Islet of Langerhans (tissue), 1 donor: Measurements from ENCODE around the gene UCK2.
A peak's percentile ranks its signal among the peaks of the same experiment; 100 is the strongest.
"Not testable (repeated sequence)": the region's sequence is repeated elsewhere in the genome, so short reads cannot be mapped to it uniquely, and the experiment has no call there.

Experiments used
- FAIRE-seq: peaks from one replicate; lab custom pipeline; 2011; peaks lifted over from hg19 to GRCh38; lab: Jason Lieb, UNC

The UCK2 gene

GRCh38 chr1:165827268-165828102 is at the start of gene UCK2:
Gene UCK2 (plus strand): TSS chr1:165827614. CDS start chr1:165827834, 220 bp downstream.
- no peak for FAIRE-seq

- not testable (repeated sequence) for FAIRE-seq
Measured at GRCh38 chr1:165778197-165778596, 49.2 kb upstream of the UCK2 start.

GRCh38 chr1:165783519-165783918 is 43.9 kb upstream of the UCK2 start:
- FAIRE-seq, result not testable (repeated sequence)

GRCh38 chr1:165787741-165788140 is 39.7 kb upstream of the UCK2 start:
- no peak for FAIRE-seq

GRCh38 chr1:165793951-165794350 is 33.5 kb upstream of the UCK2 start:
- no peak for FAIRE-seq

- FAIRE-seq, result no peak
Measured at GRCh38 chr1:165795894-165796293, 31.5 kb upstream of the UCK2 start.

GRCh38 chr1:165799387-165799786 is 28.0 kb upstream of the UCK2 start:
- FAIRE-seq, result no peak

- FAIRE-seq, result not testable (repeated sequence)
Measured at GRCh38 chr1:165804513-165804912, 22.9 kb upstream of the UCK2 start.

- FAIRE-seq, result no peak
Measured at GRCh38 chr1:165807613-165808012, 19.8 kb upstream of the UCK2 start.

GRCh38 chr1:165815725-165816124 is 11.7 kb upstream of the UCK2 start:
- FAIRE-seq, result no peak

GRCh38 chr1:165816157-165816556 is 11.3 kb upstream of the UCK2 start:
- no peak for FAIRE-seq

GRCh38 chr1:165816826-165817497 is 10.5 kb upstream of the UCK2 start:
- no peak for FAIRE-seq

- FAIRE-seq, result no peak
Measured at GRCh38 chr1:165823552-165824268, 3.7 kb upstream of the UCK2 start.

- FAIRE-seq, result no peak
Measured at GRCh38 chr1:165824269-165824643, 3.2 kb upstream of the UCK2 start.

- FAIRE-seq, result no peak
Measured at GRCh38 chr1:165826565-165827267, 698 bp upstream of the UCK2 start.

GRCh38 chr1:165828103-165828668 is 772 bp downstream of the UCK2 start:
- FAIRE-seq, result no peak

GRCh38 chr1:165828669-165829329 is 1.4 kb downstream of the UCK2 start:
- FAIRE-seq, result peak; percentile 49

- FAIRE-seq, result no peak
Measured at GRCh38 chr1:165829888-165830287, 2.5 kb downstream of the UCK2 start.

- no peak for FAIRE-seq
Measured at GRCh38 chr1:165831146-165831545, 3.7 kb downstream of the UCK2 start.

GRCh38 chr1:165832902-165833301 is 5.5 kb downstream of the UCK2 start:
- no peak for FAIRE-seq

GRCh38 chr1:165833358-165833757 is 5.9 kb downstream of the UCK2 start:
- FAIRE-seq, result no peak
